Esophagus squamous epithelium (tissue), 5 donors: ENCODE data around the gene CDH16. TPM values are rescaled to one million over a fixed set of nuclear protein-coding genes. Genes with fewer than 3 reads are reported as not detected.

Source experiments
- DNase-seq: peaks from one replicate; lab custom pipeline; 2025; lab: John Stamatoyannopoulos, UW
- H3K27ac ChIP-seq, 4 donors: fragments of 200-600 bp; sonication (generic); one replicate each; pipeline ENCODE4 v1.5.1; 2016 to 2019; ENCODE audit warnings: mild to moderate bottlenecking in 1 of 4
- H3K27me3 ChIP-seq, 4 donors: fragments of 200-600 bp; sonication (generic); 1 replicate in 3 of 4; 2 replicates in 1 of 4; pipeline versions ENCODE4 v1.5.1 to v1.6.0; 2017 to 2021; ENCODE audit warnings: antibody characterized with exemption in 1 of 4
- H3K36me3 ChIP-seq, 3 donors: fragments of 200-600 bp; sonication (generic); one replicate each; pipeline ENCODE4 v1.5.1; 2016 to 2019
- H3K4me1 ChIP-seq, 3 donors: fragments of 200-600 bp; sonication (generic); one replicate each; pipeline ENCODE4 v1.5.1; 2017 to 2019
- H3K4me3 ChIP-seq, 4 donors: fragments of 200-600 bp; sonication (generic); 1 replicate in 3 of 4; 2 replicates in 1 of 4; pipeline ENCODE4 v1.5.1; 2016 to 2019; ENCODE audit warnings: mild to moderate bottlenecking in 2 of 4, moderate library complexity in 1 of 4
- H3K9me3 ChIP-seq, 3 donors: fragments of 200-600 bp; sonication (generic); one replicate each; pipeline ENCODE4 v1.5.1; 2016 to 2019
- CTCF ChIP-seq, 6 experiments: fragments of 450-650 bp in 4 of 6; fragments of 200-600 bp in 2 of 6; sonication (generic) in 2 of 6; IDR thresholded peaks; one replicate each; pipeline ENCODE4 v1.5.1; 2016 to 2019; ENCODE audit warnings: antibody characterized with exemption in 6 of 6, mild to moderate bottlenecking in 4 of 6, moderate library complexity in 4 of 6
- POLR2A ChIP-seq, 4 donors: fragments of 450-650 bp; IDR thresholded peaks; one replicate each; pipeline ENCODE4 v1.6.1; 2017; ENCODE audit warnings: antibody characterized with exemption in 4 of 4, mild to moderate bottlenecking in 4 of 4, moderate library complexity in 3 of 4
- whole genome bisulfite sequencing, 2 donors: methylation state at CpG; one replicate each; pipeline ENCODE4 v1.1.5; 2018; 5-methylcytosine and 5-hydroxymethylcytosine counted together
- intact Hi-C: fragments of 100-400 bp; cut with DNase I; formaldehyde crosslinking; loops from one replicate; pipeline ENCODE4 v1.15.0; 2022
- total RNA-seq, 4 donors: library from RNA; depleted of rRNA; stranded (reverse); fragments of >200 nt; gene quantifications; one replicate each; pipeline ENCODE4 v1.1.0, GENCODE V29; 2016
- donor health status: DM: yes; HTN: yes; CAD: no.

The CDH16 gene
- total RNA-seq, 4 donors from 2014 or later: 1.9 to 6.3 (median 4.1) TPM

- intact Hi-C loops: no loop called here
- H3K27me3 ChIP-seq: peaks cover 0 to 21% (median 0%) of the 10 kb centered on the region in 4 donors
- TF ChIP-seq CTCF (IDR thresholded peaks at IDR 0.05) (peak in 5 of 6 experiments; percentile 14 to 55 (median 29)), POLR2A (IDR thresholded peaks at IDR 0.05) (no peak)
- 77 to 79% methylated on average over 10 of the region's 10 CpGs for WGBS, 2 donors
- H3K4me1 ChIP-seq: peaks cover 35 to 97% (median 41%) of the 10 kb centered on the region in 3 donors
- no peaks in the 10 kb centered on the region for H3K9me3 ChIP-seq
- no peak overlapping the region for H3K4me3 ChIP-seq
- no peak for DNase-seq
- H3K36me3 ChIP-seq: peaks cover 0 to 19% (median 0%) of the 10 kb centered on the region in 3 donors
- peak overlapping the region; percentile 9 to 90 (median 47) for H3K27ac ChIP-seq
Observed at GRCh38 chr16:66928702-66929388, 10.2 kb upstream of the CDH16 start.

DNA sequence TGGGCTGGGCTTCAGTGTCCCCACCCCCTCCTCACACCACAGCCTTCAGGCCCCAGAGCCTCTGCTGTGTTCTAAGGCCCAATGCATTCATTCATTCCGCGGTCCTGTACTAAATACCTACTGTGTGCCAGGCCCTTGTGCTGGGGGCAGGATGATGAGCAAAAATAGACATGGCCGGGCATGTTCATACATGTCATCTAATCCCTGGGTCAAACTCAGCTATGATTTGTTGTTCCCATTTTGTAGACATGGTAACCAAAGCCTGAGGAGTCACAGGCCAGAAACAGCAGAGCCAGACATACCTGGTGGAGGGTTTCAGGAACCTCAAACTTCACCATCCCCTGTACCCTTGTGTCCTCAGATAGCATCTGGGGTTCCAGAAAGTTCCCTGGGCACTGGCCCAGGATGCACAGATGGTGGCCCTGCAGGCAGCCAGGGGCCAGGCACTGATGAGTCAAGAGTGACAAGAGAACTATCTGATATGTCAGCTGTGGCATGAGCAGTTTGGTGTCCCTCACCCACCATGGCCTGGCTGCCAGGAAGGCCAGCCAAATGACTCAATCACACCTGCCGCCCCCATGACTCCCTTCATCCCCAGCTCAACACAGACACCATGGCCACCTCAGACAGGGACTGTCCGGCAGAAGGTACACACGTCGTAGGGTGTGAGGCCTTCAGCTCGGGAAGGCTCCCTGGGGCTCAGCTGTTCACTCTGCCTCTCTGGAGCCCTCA lies 9.4 kb upstream of the CDH16 start:
- DNase-seq: no peak
- peaks cover 38 to 98% (median 43%) of the 10 kb centered on the region in 3 donors for H3K4me1 ChIP-seq
- peaks cover 0 to 27% (median 0%) of the 10 kb centered on the region in 4 donors for H3K27me3 ChIP-seq
- WGBS, 2 donors: 46 to 74% methylated on average over 3 to 5 of the region's 8 CpGs
- peak overlapping the region; percentile 9 to 90 (median 47) for H3K27ac ChIP-seq
- H3K9me3 ChIP-seq: no peaks in the 10 kb centered on the region
- intact Hi-C loops: no loop called here
- peaks cover 0 to 27% (median 0%) of the 10 kb centered on the region in 3 donors for H3K36me3 ChIP-seq
- H3K4me3 ChIP-seq: no peak overlapping the region
- TF ChIP-seq POLR2A (IDR thresholded peaks at IDR 0.05) (no peak), CTCF (IDR thresholded peaks at IDR 0.05) (no peak)

GRCh38 chr16:66926961-66927436 lies 8.3 kb upstream of the CDH16 start:
- no peak for DNase-seq
- peaks cover 34 to 98% (median 42%) of the 10 kb centered on the region in 3 donors for H3K4me1 ChIP-seq

DNA sequence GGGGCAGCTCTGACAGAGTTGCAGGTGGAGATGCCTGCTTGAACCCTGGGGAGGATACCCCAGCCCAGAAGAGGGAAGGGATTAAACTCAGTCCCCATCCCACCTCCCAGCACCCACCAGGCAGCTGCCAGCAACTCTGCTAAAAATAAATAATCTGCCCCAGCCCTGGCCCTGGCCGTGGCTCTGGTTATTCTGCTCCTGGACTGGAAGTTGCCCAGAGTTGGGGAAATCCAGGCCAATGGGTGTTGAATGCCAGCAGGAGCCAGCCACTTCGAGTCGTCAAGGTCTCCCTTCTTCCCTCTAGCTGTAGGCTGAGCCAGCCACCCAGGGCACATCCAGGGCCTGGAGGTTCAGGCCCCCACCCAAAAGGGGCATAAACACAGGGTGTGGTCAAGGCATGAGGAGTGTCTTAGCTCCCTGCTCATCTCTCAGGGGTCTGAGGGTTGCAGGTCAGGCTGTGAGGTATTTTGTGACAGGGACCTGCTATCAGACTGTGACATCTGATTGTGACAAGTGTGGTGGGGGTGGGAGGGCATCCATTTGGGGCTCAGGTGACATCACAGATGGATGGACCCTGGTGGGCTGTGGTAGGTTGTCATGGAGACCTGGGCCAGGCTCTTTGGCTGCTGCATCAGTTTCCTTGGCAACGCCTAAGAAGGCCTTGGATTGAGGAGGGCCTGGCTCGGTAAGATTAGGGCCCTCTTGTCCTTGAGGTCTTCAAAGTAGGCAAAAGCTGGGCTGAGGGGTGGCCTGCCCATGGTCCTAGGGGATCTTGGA lies 7.7 kb upstream of the CDH16 start:
- Histone ChIP-seq H3K4me1 (peaks cover 40 to 100% (median 49%) of the 10 kb centered on the region in 3 donors), H3K27ac (peak overlapping the region; percentile 45 to 90 (median 85)), H3K36me3 (peaks cover 0 to 29% (median 0%) of the 10 kb centered on the region in 3 donors), H3K9me3 (no peaks in the 10 kb centered on the region), H3K27me3 (peaks cover 0 to 35% (median 0%) of the 10 kb centered on the region in 4 donors), H3K4me3 (peak overlapping the region in 2 of 4 donors; percentile 68 to 73)
- DNase-seq: no peak
- TF ChIP-seq POLR2A (IDR thresholded peaks at IDR 0.05) (no peak), CTCF (IDR thresholded peaks at IDR 0.05) (no peak)
- 23 to 29% methylated on average over 1 to 3 of the region's 5 CpGs for WGBS, 2 donors
- intact Hi-C loops: no loop called here

More at GRCh38 chr16:66926961-66927436, 8.3 kb upstream of the CDH16 start:
- Histone ChIP-seq H3K4me3 (no peak overlapping the region), H3K27ac (peak overlapping the region in 3 of 4 donors; percentile 83 to 90 (median 87)), H3K27me3 (peaks cover 0 to 30% (median 0%) of the 10 kb centered on the region in 4 donors), H3K36me3 (peaks cover 0 to 29% (median 0%) of the 10 kb centered on the region in 3 donors), H3K9me3 (no peaks in the 10 kb centered on the region)
- TF ChIP-seq POLR2A (IDR thresholded peaks at IDR 0.05): no peak
- no peak for TF ChIP-seq CTCF (IDR thresholded peaks at IDR 0.05)
- 21 to 100% methylated on average over 1 to 2 of the region's 3 CpGs for WGBS, 2 donors
- intact Hi-C loops: no loop called here
